ENCODE data around the gene SLC25A33.
A peak's percentile ranks its signal among the peaks of the same experiment; 100 is the strongest.
"Not testable (repeated sequence)": the region's sequence is repeated elsewhere in the genome, so short reads cannot be mapped to it uniquely, and the experiment has no call there.

SLC25A33 gene

GRCh38 chr1:9539829-9540550 lies 725 bp downstream of the SLC25A33 start:
- DNase-seq: peak; percentile 3

- DNase-seq: no peak
These were observed 3.2 kb downstream of the SLC25A33 start for GRCh38 chr1:9542430-9542829.

GRCh38 chr1:9544926-9545325 lies 5.7 kb downstream of the SLC25A33 start:
- no peak for DNase-seq

GRCh38 chr1:9549955-9550546 lies 10.8 kb downstream of the SLC25A33 start:
- no peak for DNase-seq

- DNase-seq: no peak
These were observed 12.7 kb downstream of the SLC25A33 start for GRCh38 chr1:9551984-9552383.

- no peak for DNase-seq
These were observed 14.5 kb downstream of the SLC25A33 start for GRCh38 chr1:9553736-9554144.

GRCh38 chr1:9555942-9556341 lies 16.7 kb downstream of the SLC25A33 start:
- no peak for DNase-seq

GRCh38 chr1:9557624-9558023 lies 18.4 kb downstream of the SLC25A33 start:
- DNase-seq: no peak

GRCh38 chr1:9558271-9558945 lies 19.1 kb downstream of the SLC25A33 start:
- no peak for DNase-seq

GRCh38 chr1:9558946-9559545 lies 19.8 kb downstream of the SLC25A33 start:
- no peak for DNase-seq

- no peak for DNase-seq
These were observed 20.4 kb downstream of the SLC25A33 start for GRCh38 chr1:9559673-9560072.

GRCh38 chr1:9560090-9560489 lies 20.8 kb downstream of the SLC25A33 start:
- DNase-seq: not testable (repeated sequence)

- no peak for DNase-seq
These were observed 22.2 kb downstream of the SLC25A33 start for GRCh38 chr1:9561429-9561828.

GRCh38 chr1:9569267-9569666 lies 30.0 kb downstream of the SLC25A33 start:
- DNase-seq: no peak

- not testable (repeated sequence) for DNase-seq
These were observed 31.7 kb downstream of the SLC25A33 start for GRCh38 chr1:9570886-9571529.

GRCh38 chr1:9573723-9574122 lies 34.5 kb downstream of the SLC25A33 start:
- no peak for DNase-seq

GRCh38 chr1:9575486-9575885 lies 36.2 kb downstream of the SLC25A33 start:
- no peak for DNase-seq

- DNase-seq: no peak
These were observed 37.6 kb downstream of the SLC25A33 start for GRCh38 chr1:9576903-9577302.

GRCh38 chr1:9577423-9577822 lies 38.2 kb downstream of the SLC25A33 start:
- no peak for DNase-seq

- DNase-seq: no peak
These were observed 41.7 kb downstream of the SLC25A33 start for GRCh38 chr1:9580942-9581341.

- DNase-seq: no peak
These were observed 47.0 kb downstream of the SLC25A33 start for GRCh38 chr1:9586147-9586766.

GRCh38 chr1:9588551-9589143 lies 49.4 kb downstream of the SLC25A33 start, which contains the start of gene TMEM201:
Gene TMEM201, plus strand, starts transcription at chr1:9588911. Its CDS starts 20 bp downstream, at chr1:9588931.
- DNase-seq: peak; percentile 66

Data from NCI-H526 treated with DMSO at 0.1 percent for 48 hours (cell line).